Measurements from ENCODE around the gene PRAMEF1. TPM values are rescaled to one million over a fixed set of nuclear protein-coding genes. Genes with fewer than 3 reads are reported as not detected.

The PRAMEF1 gene
- total and polyA plus RNA-seq, 2 of the 4 experiments (the other 2 are of a cell fraction): not detected

GRCh38 chr1:12756273-12756672 lies 34.9 kb upstream of the PRAMEF1 start:
- Histone ChIP-seq H3K4me1 (ENCODE audit: control insufficient read depth, insufficient read depth, low read length) (no peaks in the 10 kb centered on the region), H4K5ac (ENCODE audit: low read depth, low read length) (no peak overlapping the region), H3K4me3 (ENCODE audit: insufficient read depth, low read depth, low read length) (no peak overlapping the region), H3K9me1 (ENCODE audit: insufficient read depth, low read length) (no peaks in the 10 kb centered on the region), H3K14ac (replicated peaks; ENCODE audit: low read depth, low read length) (no peak overlapping the region), H3K9ac (ENCODE audit: low read depth, low read length) (no peak overlapping the region), H3K9me3 (ENCODE audit: control insufficient read depth, insufficient read depth, low read length) (peaks cover 18% of the 10 kb centered on the region), H2AK9ac (replicated peaks; ENCODE audit: low read depth, low read length, poor library complexity) (no peak overlapping the region), H3K27me3 (ENCODE audit: control insufficient read depth, insufficient read depth, low read length) (no peaks in the 10 kb centered on the region), H2BK5ac (ENCODE audit: low read depth, low read length, poor library complexity, severe bottlenecking) (no peak overlapping the region), H3K18ac (ENCODE audit: low read depth, low read length) (no peak overlapping the region), H3K36me3 (ENCODE audit: control insufficient read depth, insufficient read depth, low read length) (no peaks in the 10 kb centered on the region), H2BK120ac (ENCODE audit: low read depth, low read length) (no peak overlapping the region), H3K79me1 (ENCODE audit: low read depth in 1 of 2, low read length in 2 of 2) (no peaks in the 10 kb centered on the region), H2AFZ (replicated peaks; ENCODE audit: low read length, poor library complexity) (peak overlapping the region; percentile 23), H3K23ac (ENCODE audit: low read depth, low read length) (no peak overlapping the region), H2BK20ac (ENCODE audit: low read depth, low read length) (no peak overlapping the region), H4K91ac (ENCODE audit: insufficient read depth, low read depth, low read length) (no peak overlapping the region), H4K8ac (ENCODE audit: low read depth in 2 of 2, low read length in 2 of 2) (no peak overlapping the region), H3K56ac (ENCODE audit: extremely low read depth, insufficient read depth, low read length) (no peak overlapping the region), H3K27ac (ENCODE audit: insufficient read depth, low read length) (no peak overlapping the region), H2BK15ac (ENCODE audit: low read depth, low read length) (no peak overlapping the region), H3K4me2 (ENCODE audit: low read depth, low read length) (no peak overlapping the region), H4K20me1 (ENCODE audit: insufficient read depth, low read length) (no peaks in the 10 kb centered on the region), H3K4ac (ENCODE audit: low read depth, low read length) (no peak overlapping the region), H2AK5ac (ENCODE audit: low read depth, low read length) (no peak overlapping the region)
- intact Hi-C loops (cut with micrococcal nuclease) (no loop called here), in situ Hi-C loops (cut with MboI; ENCODE audit: low sequenced_read_pairs) (no loop called here), dilution Hi-C loops (cut with HindIII; ENCODE audit: low sequenced_read_pairs, unreplicated experiment) (no loop called here)
- 43% methylated on average over 1 of the region's 2 CpGs; no CpG with 5 or more reads in 1 of the 2 experiments for WGBS, 2 experiments (ENCODE audit: extremely low coverage in 2 of 2, insufficient read length in 1 of 2)
- no peak for TF ChIP-seq RCOR1 (IDR thresholded peaks at IDR 0.05; ENCODE audit: insufficient replicate concordance, low read length)
- no peak for TF ChIP-seq NFE2L2 (IDR thresholded peaks at IDR 0.05; ENCODE audit: low read depth, low read length)
- TF ChIP-seq, protein P1, sequence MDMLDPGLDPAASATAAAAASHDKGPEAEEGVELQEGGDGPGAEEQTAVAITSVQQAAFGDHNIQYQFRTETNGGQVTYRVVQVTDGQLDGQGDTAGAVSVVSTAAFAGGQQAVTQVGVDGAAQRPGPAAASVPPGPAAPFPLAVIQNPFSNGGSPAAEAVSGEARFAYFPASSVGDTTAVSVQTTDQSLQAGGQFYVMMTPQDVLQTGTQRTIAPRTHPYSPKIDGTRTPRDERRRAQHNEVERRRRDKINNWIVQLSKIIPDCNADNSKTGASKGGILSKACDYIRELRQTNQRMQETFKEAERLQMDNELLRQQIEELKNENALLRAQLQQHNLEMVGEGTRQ (IDR thresholded peaks at IDR 0.05; ENCODE audit: low read depth, low read length): no peak
- no peak for TF ChIP-seq BHLHE40 (IDR thresholded peaks at IDR 0.05; ENCODE audit: low read depth, low read length)
- TF ChIP-seq FOS (IDR thresholded peaks at IDR 0.05; ENCODE audit: low read depth, low read length): no peak
- no peak for TF ChIP-seq SMC3 (IDR thresholded peaks at IDR 0.05; ENCODE audit: low read depth, low read length)
- TF ChIP-seq CEBPB (IDR thresholded peaks at IDR 0.05; ENCODE audit: low read depth, low read length): no peak
- no peak for TF ChIP-seq CHD1 (IDR thresholded peaks at IDR 0.05; ENCODE audit: low read depth, low read length)
- no peak for TF ChIP-seq RFX5 (IDR thresholded peaks at IDR 0.05; ENCODE audit: low read depth, low read length)
- no peak for TF ChIP-seq POLR2A (IDR thresholded peaks at IDR 0.05; ENCODE audit: low read depth, low read length)
- TF ChIP-seq, protein P2, sequence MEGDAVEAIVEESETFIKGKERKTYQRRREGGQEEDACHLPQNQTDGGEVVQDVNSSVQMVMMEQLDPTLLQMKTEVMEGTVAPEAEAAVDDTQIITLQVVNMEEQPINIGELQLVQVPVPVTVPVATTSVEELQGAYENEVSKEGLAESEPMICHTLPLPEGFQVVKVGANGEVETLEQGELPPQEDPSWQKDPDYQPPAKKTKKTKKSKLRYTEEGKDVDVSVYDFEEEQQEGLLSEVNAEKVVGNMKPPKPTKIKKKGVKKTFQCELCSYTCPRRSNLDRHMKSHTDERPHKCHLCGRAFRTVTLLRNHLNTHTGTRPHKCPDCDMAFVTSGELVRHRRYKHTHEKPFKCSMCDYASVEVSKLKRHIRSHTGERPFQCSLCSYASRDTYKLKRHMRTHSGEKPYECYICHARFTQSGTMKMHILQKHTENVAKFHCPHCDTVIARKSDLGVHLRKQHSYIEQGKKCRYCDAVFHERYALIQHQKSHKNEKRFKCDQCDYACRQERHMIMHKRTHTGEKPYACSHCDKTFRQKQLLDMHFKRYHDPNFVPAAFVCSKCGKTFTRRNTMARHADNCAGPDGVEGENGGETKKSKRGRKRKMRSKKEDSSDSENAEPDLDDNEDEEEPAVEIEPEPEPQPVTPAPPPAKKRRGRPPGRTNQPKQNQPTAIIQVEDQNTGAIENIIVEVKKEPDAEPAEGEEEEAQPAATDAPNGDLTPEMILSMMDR (conservative IDR thresholded peaks at IDR 0.05; ENCODE audit: low read depth, low read length): no peak
- TF ChIP-seq MAFK (IDR thresholded peaks at IDR 0.05; ENCODE audit: low read depth, low read length): no peak
- TF ChIP-seq RAD21 (IDR thresholded peaks at IDR 0.05; ENCODE audit: low read length): no peak
- no peak for TF ChIP-seq MAZ (IDR thresholded peaks at IDR 0.05; ENCODE audit: borderline replicate concordance, low read depth, low read length)
- TF ChIP-seq MXI1 (IDR thresholded peaks at IDR 0.05; ENCODE audit: borderline replicate concordance, low read depth, low read length): no peak
- TF ChIP-seq, protein P3, sequence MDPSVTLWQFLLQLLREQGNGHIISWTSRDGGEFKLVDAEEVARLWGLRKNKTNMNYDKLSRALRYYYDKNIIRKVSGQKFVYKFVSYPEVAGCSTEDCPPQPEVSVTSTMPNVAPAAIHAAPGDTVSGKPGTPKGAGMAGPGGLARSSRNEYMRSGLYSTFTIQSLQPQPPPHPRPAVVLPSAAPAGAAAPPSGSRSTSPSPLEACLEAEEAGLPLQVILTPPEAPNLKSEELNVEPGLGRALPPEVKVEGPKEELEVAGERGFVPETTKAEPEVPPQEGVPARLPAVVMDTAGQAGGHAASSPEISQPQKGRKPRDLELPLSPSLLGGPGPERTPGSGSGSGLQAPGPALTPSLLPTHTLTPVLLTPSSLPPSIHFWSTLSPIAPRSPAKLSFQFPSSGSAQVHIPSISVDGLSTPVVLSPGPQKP (IDR thresholded peaks at IDR 0.05; ENCODE audit: borderline replicate concordance, low read depth, low read length): no peak
- ChIA-PET CTCF (interaction anchor here (0.7 kb wide), 1 partner anchor 8 kb away, joined by 3 read pairs; no protein-coding TSS in a partner anchor), POLR2A (ENCODE audit: unreplicated experiment) (no interaction called here)
- ATAC-seq (ENCODE audit: low read depth) (no peak), DNase-seq (no peak)
- no TSS peak for BruUV-seq (replicated peaks)

Measured in IMR-90 (cell line).